ENCODE data around the gene PPIC. TPM values are rescaled to one million over a fixed set of nuclear protein-coding genes. Genes with fewer than 3 reads are reported as not detected.

The PPIC gene
- total and polyA plus RNA-seq, 3 donors from 2014 or later, result 9.6 to 23.8 (median 18.5) TPM

DNA sequence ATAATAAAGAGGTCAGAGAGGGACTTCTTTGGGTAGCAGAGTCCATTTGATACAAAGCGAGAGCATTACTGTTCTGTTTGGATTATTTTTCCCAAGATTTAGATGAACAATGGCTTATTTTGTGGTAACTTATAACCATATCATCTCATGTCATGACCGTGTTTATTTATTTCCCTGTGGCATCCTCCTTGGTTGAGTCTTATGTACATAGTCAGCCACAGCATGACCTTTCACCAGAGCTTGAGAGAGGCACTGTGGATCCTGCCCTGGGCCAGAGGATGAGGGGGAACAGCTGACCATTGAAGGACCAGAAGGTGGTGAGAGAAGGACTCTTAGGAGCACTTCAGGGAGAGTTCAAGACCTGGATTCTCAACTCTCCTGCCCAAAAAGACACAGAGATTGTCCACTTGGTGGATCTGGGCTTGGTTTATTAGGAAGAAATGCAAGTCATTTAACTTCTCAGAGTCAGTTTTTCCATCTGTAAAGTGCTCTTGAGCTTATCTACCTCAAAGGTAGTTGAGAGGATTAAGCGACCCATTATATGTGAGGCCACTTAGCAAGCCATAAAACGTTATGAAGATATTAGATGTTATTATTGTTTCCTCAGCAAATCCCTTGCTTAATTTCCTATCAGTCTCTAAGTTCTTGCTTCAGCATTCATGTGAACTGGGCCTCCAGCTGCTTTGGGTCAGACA is 51.4 kb downstream of the PPIC start:
- 91 to 97% methylated on average over 4 of the region's 4 CpGs for WGBS, 2 donors
- intact Hi-C loops (cut with DNase I; ENCODE audit: low total_unique reads), result no loop called here
- no peaks in the 10 kb centered on the region for H3K9me3 ChIP-seq

DNA sequence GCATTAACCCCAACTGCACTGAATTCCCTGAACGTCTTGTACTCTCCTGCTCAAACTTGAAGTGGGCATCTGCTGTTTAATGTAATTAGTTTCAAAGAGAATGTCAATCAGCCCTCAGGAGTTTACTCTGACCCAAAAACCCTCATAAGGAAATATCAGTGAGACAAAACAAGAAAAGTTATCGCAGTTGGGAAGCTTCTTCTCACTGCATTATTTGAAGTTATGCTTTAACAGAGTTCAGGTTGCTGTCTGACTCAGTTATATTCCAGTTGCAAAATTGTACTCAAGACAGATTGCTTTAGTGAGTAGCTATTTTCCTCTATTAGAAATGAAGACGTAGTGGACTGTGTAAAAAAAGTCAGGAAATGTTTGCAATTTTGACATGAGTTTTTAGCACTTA is 52.1 kb downstream of the PPIC start:
- no peaks in the 10 kb centered on the region for H3K36me3 ChIP-seq (ENCODE audit: low read depth, missing control alignments)
- H3K27ac ChIP-seq, result no peak overlapping the region
- no peak for TF ChIP-seq POLR2A (IDR thresholded peaks at IDR 0.05)
- TF ChIP-seq, protein P1, sequence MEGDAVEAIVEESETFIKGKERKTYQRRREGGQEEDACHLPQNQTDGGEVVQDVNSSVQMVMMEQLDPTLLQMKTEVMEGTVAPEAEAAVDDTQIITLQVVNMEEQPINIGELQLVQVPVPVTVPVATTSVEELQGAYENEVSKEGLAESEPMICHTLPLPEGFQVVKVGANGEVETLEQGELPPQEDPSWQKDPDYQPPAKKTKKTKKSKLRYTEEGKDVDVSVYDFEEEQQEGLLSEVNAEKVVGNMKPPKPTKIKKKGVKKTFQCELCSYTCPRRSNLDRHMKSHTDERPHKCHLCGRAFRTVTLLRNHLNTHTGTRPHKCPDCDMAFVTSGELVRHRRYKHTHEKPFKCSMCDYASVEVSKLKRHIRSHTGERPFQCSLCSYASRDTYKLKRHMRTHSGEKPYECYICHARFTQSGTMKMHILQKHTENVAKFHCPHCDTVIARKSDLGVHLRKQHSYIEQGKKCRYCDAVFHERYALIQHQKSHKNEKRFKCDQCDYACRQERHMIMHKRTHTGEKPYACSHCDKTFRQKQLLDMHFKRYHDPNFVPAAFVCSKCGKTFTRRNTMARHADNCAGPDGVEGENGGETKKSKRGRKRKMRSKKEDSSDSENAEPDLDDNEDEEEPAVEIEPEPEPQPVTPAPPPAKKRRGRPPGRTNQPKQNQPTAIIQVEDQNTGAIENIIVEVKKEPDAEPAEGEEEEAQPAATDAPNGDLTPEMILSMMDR (IDR thresholded peaks at IDR 0.05), result no peak
- H3K9me3 ChIP-seq, result no peaks in the 10 kb centered on the region
- H3K4me3 ChIP-seq, result no peak overlapping the region
- intact Hi-C loops (cut with DNase I; ENCODE audit: low total_unique reads), result no loop called here
- DNase-seq, result no peak
- H3K27me3 ChIP-seq, result no peaks in the 10 kb centered on the region
- no peaks in the 10 kb centered on the region for H3K4me1 ChIP-seq
- WGBS, 2 donors, result 91 to 92% methylated on average over 3 of the region's 3 CpGs

More for the DNA sequence above, 51.4 kb downstream of the PPIC start:
- Histone ChIP-seq H3K36me3 (ENCODE audit: low read depth, missing control alignments) (no peaks in the 10 kb centered on the region), H3K4me1 (no peaks in the 10 kb centered on the region), H3K27me3 (no peaks in the 10 kb centered on the region), H3K27ac (no peak overlapping the region), H3K4me3 (no peak overlapping the region)
- DNase-seq, result no peak
- TF ChIP-seq POLR2A (IDR thresholded peaks at IDR 0.05), result no peak
- TF ChIP-seq, protein P1 (IDR thresholded peaks at IDR 0.05), result no peak

DNA sequence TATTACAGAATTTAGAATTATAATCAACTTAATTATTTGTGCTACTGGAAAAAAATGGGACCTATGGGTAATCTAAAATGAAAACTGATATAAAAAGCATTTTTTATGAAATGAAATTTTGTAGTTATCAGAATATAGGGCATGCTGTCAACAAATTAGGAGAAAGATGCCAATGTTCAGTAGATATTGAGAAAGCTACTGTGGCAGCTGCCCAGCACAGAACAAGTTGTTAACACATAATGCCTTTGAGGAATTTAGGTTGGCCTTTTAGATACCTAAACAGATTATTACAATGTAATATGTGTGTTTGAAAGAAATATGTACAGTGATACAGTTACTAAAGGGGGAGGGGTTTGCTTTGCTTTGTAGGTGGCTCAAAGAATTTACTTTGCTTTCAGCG is 54.1 kb downstream of the PPIC start:
- Histone ChIP-seq H3K27me3 (no peaks in the 10 kb centered on the region), H3K9me3 (no peaks in the 10 kb centered on the region), H3K4me3 (no peak overlapping the region), H3K36me3 (ENCODE audit: low read depth, missing control alignments) (no peaks in the 10 kb centered on the region), H3K4me1 (no peaks in the 10 kb centered on the region), H3K27ac (no peak overlapping the region)
- intact Hi-C loops (cut with DNase I; ENCODE audit: low total_unique reads), result no loop called here
- WGBS, 2 donors, result 0% methylated on average over 1 of the region's 1 CpG
- TF ChIP-seq, protein P1 (IDR thresholded peaks at IDR 0.05), result no peak
- no peak for TF ChIP-seq POLR2A (IDR thresholded peaks at IDR 0.05)
- no peak for DNase-seq

DNA sequence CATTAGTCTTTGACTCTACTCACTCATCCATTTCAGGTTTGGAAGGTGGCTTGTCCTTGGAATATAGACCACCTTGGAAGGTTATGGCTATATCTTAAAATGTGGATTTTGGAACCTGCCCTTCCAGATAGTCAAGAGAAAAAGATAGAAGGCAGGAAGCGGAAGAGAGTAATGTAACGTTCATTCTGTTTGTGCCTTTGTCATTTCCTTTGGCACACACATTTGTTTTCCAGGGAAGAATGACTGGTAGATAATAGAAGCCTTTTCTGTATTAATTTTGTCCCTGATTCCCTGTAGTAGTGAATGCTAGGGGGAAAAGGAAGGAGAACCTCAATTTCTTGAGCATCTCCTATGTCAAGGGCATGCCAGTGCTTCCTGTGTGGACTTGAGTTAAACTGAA is 54.7 kb downstream of the PPIC start:
- Histone ChIP-seq H3K27me3 (no peaks in the 10 kb centered on the region), H3K27ac (no peak overlapping the region), H3K4me1 (no peaks in the 10 kb centered on the region), H3K36me3 (ENCODE audit: low read depth, missing control alignments) (no peaks in the 10 kb centered on the region), H3K4me3 (no peak overlapping the region), H3K9me3 (no peaks in the 10 kb centered on the region)
- DNase-seq, result no peak
- TF ChIP-seq, protein P1 (IDR thresholded peaks at IDR 0.05), result no peak
- TF ChIP-seq POLR2A (IDR thresholded peaks at IDR 0.05), result no peak
- intact Hi-C loops (cut with DNase I; ENCODE audit: low total_unique reads), result no loop called here
- 61 to 86% methylated on average over 2 of the region's 2 CpGs for WGBS, 2 donors

Measured in testis (tissue), 3 donors.